Osteocyte (in vitro differentiated cells): ENCODE results near the gene TAGAP. TPM values are rescaled to one million over a fixed set of nuclear protein-coding genes. Genes with fewer than 3 reads are reported as not detected.

Experiments
- DNase-seq: peaks from one replicate; pipeline ENCODE4 v3.0.0; 2021; ENCODE audit warnings: mixed read lengths; ENCODE audit not compliant: unreplicated experiment; ENCODE audit errors: extremely low spot score
- H3K27ac Mint-ChIP-seq: one replicate; pipeline ENCODE4 v1.8.0; 2021; ENCODE audit warnings: mild to moderate bottlenecking, mixed read lengths; ENCODE audit not compliant: unreplicated experiment
- H3K27me3 Mint-ChIP-seq: one replicate; pipeline ENCODE4 v1.8.0; 2021; ENCODE audit warnings: mixed read lengths; ENCODE audit not compliant: unreplicated experiment
- H3K36me3 Mint-ChIP-seq: one replicate; pipeline ENCODE4 v1.8.0; 2021; ENCODE audit warnings: mixed read lengths; ENCODE audit not compliant: unreplicated experiment
- H3K4me1 Mint-ChIP-seq: one replicate; pipeline ENCODE4 v1.8.0; 2021; ENCODE audit warnings: mixed read lengths; ENCODE audit not compliant: unreplicated experiment
- H3K4me3 Mint-ChIP-seq: one replicate; pipeline ENCODE4 v1.8.0; 2021; ENCODE audit warnings: mild to moderate bottlenecking, moderate library complexity, mixed read lengths; ENCODE audit not compliant: unreplicated experiment
- H3K9me3 Mint-ChIP-seq: one replicate; pipeline ENCODE4 v1.8.0; 2021; ENCODE audit warnings: mixed read lengths; ENCODE audit not compliant: unreplicated experiment
- CTCF ChIP-seq: fragments of 200-600 bp; sonication (generic); IDR thresholded peaks from 2 replicates; pipeline ENCODE4 v1.5.0; 2021; ENCODE audit warnings: antibody characterized with exemption, mild to moderate bottlenecking, moderate library complexity
- total RNA-seq: library from RNA; stranded (reverse); gene quantifications from 2 replicates; pipeline ENCODE4 v1.2.1, GENCODE V29; 2021

TAGAP gene
- total RNA-seq, 1 donor from 2014 or later, result not detected

- H3K4me1 Mint-ChIP-seq, result peaks cover 6% of the 10 kb centered on the region
- H3K27me3 Mint-ChIP-seq, result peaks cover 41% of the 10 kb centered on the region
- H3K36me3 Mint-ChIP-seq, result no peaks in the 10 kb centered on the region
- TF ChIP-seq CTCF, result no peak
- no peaks in the 10 kb centered on the region for H3K9me3 Mint-ChIP-seq
- H3K27ac Mint-ChIP-seq, result no peak overlapping the region
- no peak overlapping the region for H3K4me3 Mint-ChIP-seq
- no peak for DNase-seq
Measured at GRCh38 chr6:159043947-159044346, 844 bp downstream of the TAGAP start.

- Mint-ChIP-seq H3K9me3 (no peaks in the 10 kb centered on the region), H3K4me1 (peaks cover 6% of the 10 kb centered on the region), H3K36me3 (no peaks in the 10 kb centered on the region), H3K27me3 (peaks cover 39% of the 10 kb centered on the region), H3K27ac (no peak overlapping the region), H3K4me3 (no peak overlapping the region)
- TF ChIP-seq CTCF, result no peak
- no peak for DNase-seq
Measured at GRCh38 chr6:159043251-159043650, 1.5 kb downstream of the TAGAP start.

GRCh38 chr6:159042826-159043181, 2.0 kb downstream of the TAGAP start:
- no peak for DNase-seq
- Mint-ChIP-seq H3K36me3 (no peaks in the 10 kb centered on the region), H3K27me3 (peaks cover 41% of the 10 kb centered on the region), H3K4me1 (peaks cover 6% of the 10 kb centered on the region), H3K27ac (no peak overlapping the region), H3K4me3 (no peak overlapping the region), H3K9me3 (no peaks in the 10 kb centered on the region)
- TF ChIP-seq CTCF, result no peak

GRCh38 chr6:159042003-159042825, 2.6 kb downstream of the TAGAP start:
- Mint-ChIP-seq H3K36me3 (no peaks in the 10 kb centered on the region), H3K27ac (no peak overlapping the region), H3K4me1 (peaks cover 6% of the 10 kb centered on the region), H3K27me3 (peaks cover 35% of the 10 kb centered on the region), H3K4me3 (peak overlapping the region; percentile 46), H3K9me3 (no peaks in the 10 kb centered on the region)
- DNase-seq, result no peak
- TF ChIP-seq CTCF, result peak; percentile 97

GRCh38 chr6:159041181-159041580, 3.6 kb downstream of the TAGAP start:
- TF ChIP-seq CTCF, result no peak
- peaks cover 32% of the 10 kb centered on the region for H3K27me3 Mint-ChIP-seq
- H3K9me3 Mint-ChIP-seq, result no peaks in the 10 kb centered on the region
- H3K27ac Mint-ChIP-seq, result no peak overlapping the region
- H3K36me3 Mint-ChIP-seq, result no peaks in the 10 kb centered on the region
- DNase-seq, result no peak
- H3K4me1 Mint-ChIP-seq, result peaks cover 6% of the 10 kb centered on the region
- H3K4me3 Mint-ChIP-seq, result no peak overlapping the region
